SU-DHL-6 (cell line): ENCODE measurements around the gene RABL6.
"Not testable (repeated sequence)": the region's sequence is repeated elsewhere in the genome, so short reads cannot be mapped to it uniquely, and the experiment has no call there.

ENCODE experiments used
- H2AFZ ChIP-seq: fragments of 200-600 bp; sonication (generic); 2 replicates; pipeline ENCODE4 v1.6.1; 2014; ENCODE audit warnings: low read depth, mild to moderate bottlenecking, moderate library complexity, mixed read lengths, antibody characterized with exemption, low read length; ENCODE audit not compliant: severe bottlenecking
- H3F3A ChIP-seq: fragments of 200-600 bp; shearing (Covaris generic); 2 replicates; pipeline ENCODE4 v1.6.0; 2016; ENCODE audit warnings: antibody characterized with exemption, mild to moderate bottlenecking; ENCODE audit not compliant: insufficient read depth
- H3K27ac ChIP-seq: fragments of 200-600 bp; sonication (generic); 2 replicates; pipeline ENCODE4 v1.5.1; 2016; ENCODE audit warnings: low read depth, mild to moderate bottlenecking, low read length, moderate library complexity, mixed read lengths
- H3K27me3 ChIP-seq: fragments of 200-600 bp; sonication (generic), shearing (Covaris generic); 2 replicates; pipeline ENCODE4 v1.6.0; 2014; ENCODE audit warnings: mild to moderate bottlenecking, low read length
- H3K36me3 ChIP-seq: fragments of 200-600 bp; sonication (generic); 2 replicates; pipeline ENCODE4 v1.6.1; 2014; ENCODE audit warnings: mild to moderate bottlenecking, low read length, mixed read lengths
- H3K4me2 ChIP-seq: fragments of 300-600, 200-600 bp; shearing (Covaris generic), sonication (generic); 2 replicates; pipeline ENCODE4 v1.6.0; 2014; ENCODE audit warnings: low read length, low read depth, mild to moderate bottlenecking; ENCODE audit not compliant: poor library complexity, severe bottlenecking
- H3K4me3 ChIP-seq: fragments of 200-600 bp; sonication (generic); 2 replicates; pipeline ENCODE4 v1.5.1; 2014; ENCODE audit warnings: antibody characterized with exemption, low read length, mild to moderate bottlenecking, mixed read lengths; ENCODE audit not compliant: insufficient read depth, poor library complexity, severe bottlenecking
- H3K79me2 ChIP-seq: fragments of 200-600 bp; sonication (generic); 2 replicates; pipeline ENCODE4 v1.6.1; 2014; ENCODE audit warnings: mild to moderate bottlenecking, low read length, moderate library complexity; ENCODE audit not compliant: insufficient read depth
- H3K9ac ChIP-seq: fragments of 200-600 bp; sonication (generic); 2 replicates; pipeline ENCODE4 v1.7.0; 2014; ENCODE audit warnings: mild to moderate bottlenecking, low read length
- H3K9me2 ChIP-seq: fragments of 200-600 bp; sonication (generic); replicated peaks from 2 replicates; pipeline ENCODE4 v1.6.1; 2014; ENCODE audit warnings: low read length; ENCODE audit not compliant: insufficient read depth
- H3K9me3 ChIP-seq: fragments of 200-600 bp; sonication (generic); 2 replicates; pipeline ENCODE4 v1.6.1; 2014; ENCODE audit warnings: low read length, mixed read lengths; ENCODE audit not compliant: insufficient read depth
- H4K20me1 ChIP-seq: fragments of 200-600 bp; sonication (generic); 2 replicates; pipeline ENCODE4 v1.6.1; 2014; ENCODE audit warnings: low read depth, mild to moderate bottlenecking, antibody characterized with exemption, low read length, moderate library complexity, mixed read lengths
- EZH2phosphoT487 ChIP-seq: fragments of 200-600 bp; sonication (generic), shearing (Covaris generic); conservative IDR thresholded peaks from 2 replicates; pipeline ENCODE4 v1.6.1; 2018; ENCODE audit warnings: mild to moderate bottlenecking, antibody characterized with exemption, low read length, moderate library complexity, mixed read lengths
- TF ChIP-seq, protein P1 (sequence below): fragments of 200-600 bp; sonication (generic); IDR thresholded peaks from one replicate; pipeline ENCODE4 v1.5.1; 2017; ENCODE audit warnings: antibody characterized with exemption, mild to moderate bottlenecking, low read length, moderate library complexity; ENCODE audit not compliant: insufficient read depth, poor library complexity, severe bottlenecking

RABL6 gene

DNA sequence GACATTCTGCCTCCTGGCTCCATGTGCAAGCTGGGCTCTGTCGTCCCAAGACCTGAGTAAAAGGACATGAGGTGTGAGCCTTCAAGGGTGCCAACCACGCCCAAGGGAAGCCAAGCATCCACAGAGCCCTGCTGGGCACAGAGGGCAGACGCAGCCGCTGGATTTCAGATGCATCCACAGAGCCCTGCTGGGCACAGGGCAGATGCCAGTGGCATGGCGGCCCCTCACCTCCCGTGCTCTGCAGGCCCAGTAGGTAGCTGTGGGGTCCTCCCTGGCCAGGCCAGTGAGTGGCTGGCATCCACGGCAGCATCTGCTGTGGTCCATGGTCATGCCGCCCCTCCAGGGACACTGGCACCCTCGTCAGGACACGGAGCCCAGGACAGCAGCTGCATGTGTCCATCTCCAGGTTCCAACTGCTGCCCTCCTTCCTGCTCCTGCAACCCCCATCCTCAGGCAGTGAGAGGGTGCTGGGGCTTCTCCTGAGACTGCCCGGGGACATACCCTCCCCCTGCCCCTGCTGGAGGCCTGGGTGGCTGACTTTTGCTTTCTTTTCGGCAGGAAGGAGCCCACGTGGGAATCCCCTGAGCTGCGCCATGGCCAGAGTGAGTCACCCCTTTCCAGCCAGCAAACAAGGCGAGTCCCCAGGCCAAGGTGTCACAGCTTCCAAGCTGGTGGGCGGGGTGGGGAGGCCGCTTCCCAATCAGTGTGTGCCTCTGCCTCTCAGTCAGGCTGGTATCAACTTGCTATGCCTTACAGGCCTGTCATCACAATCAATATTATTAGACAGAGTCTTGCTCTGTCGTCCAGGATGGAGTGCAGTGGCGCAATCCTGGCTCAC is 74.6 kb downstream of the RABL6 start:
- Histone ChIP-seq H3K36me3 (no peaks in the 10 kb centered on the region), H3K9me2 (no peaks in the 10 kb centered on the region), H3K79me2 (peaks cover 7% of the 10 kb centered on the region), H3K9ac (no peak overlapping the region), H3K4me2 (no peak overlapping the region), H3K9me3 (no peaks in the 10 kb centered on the region), H3K27ac (no peak overlapping the region), H3K4me3 (no peak overlapping the region), H3F3A (no peaks in the 10 kb centered on the region), H3K27me3 (no peaks in the 10 kb centered on the region), H4K20me1 (no peaks in the 10 kb centered on the region), H2AFZ (no peak overlapping the region)
- TF ChIP-seq, protein P1, sequence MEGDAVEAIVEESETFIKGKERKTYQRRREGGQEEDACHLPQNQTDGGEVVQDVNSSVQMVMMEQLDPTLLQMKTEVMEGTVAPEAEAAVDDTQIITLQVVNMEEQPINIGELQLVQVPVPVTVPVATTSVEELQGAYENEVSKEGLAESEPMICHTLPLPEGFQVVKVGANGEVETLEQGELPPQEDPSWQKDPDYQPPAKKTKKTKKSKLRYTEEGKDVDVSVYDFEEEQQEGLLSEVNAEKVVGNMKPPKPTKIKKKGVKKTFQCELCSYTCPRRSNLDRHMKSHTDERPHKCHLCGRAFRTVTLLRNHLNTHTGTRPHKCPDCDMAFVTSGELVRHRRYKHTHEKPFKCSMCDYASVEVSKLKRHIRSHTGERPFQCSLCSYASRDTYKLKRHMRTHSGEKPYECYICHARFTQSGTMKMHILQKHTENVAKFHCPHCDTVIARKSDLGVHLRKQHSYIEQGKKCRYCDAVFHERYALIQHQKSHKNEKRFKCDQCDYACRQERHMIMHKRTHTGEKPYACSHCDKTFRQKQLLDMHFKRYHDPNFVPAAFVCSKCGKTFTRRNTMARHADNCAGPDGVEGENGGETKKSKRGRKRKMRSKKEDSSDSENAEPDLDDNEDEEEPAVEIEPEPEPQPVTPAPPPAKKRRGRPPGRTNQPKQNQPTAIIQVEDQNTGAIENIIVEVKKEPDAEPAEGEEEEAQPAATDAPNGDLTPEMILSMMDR = no peak
- TF ChIP-seq EZH2phosphoT487 = no peak

DNA sequence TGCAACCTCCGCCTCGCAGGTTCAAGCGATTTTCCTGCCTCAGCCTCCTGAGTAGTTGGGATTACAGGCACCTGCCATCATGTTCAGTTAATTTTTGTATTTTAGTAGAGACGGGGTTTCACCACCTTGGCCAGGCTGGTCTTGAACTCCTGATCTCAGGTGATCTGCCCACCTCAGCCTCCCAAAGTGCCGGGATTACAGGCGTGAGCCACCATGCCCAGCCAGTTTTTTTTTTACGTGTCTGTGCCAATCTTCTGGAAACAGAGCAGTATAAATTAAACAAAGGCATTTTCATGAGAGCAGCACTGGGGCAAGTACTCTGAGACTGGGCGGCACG is 75.2 kb downstream of the RABL6 start:
- not testable (repeated sequence) for H3F3A ChIP-seq, H3K4me2 ChIP-seq, H3K27me3 ChIP-seq, H3K9me3 ChIP-seq, H3K27ac ChIP-seq, H2AFZ ChIP-seq, H3K9me2 ChIP-seq, H3K4me3 ChIP-seq, H3K9ac ChIP-seq, H3K36me3 ChIP-seq, H4K20me1 ChIP-seq
- H3K79me2 ChIP-seq = peaks cover 13% of the 10 kb centered on the region

DNA sequence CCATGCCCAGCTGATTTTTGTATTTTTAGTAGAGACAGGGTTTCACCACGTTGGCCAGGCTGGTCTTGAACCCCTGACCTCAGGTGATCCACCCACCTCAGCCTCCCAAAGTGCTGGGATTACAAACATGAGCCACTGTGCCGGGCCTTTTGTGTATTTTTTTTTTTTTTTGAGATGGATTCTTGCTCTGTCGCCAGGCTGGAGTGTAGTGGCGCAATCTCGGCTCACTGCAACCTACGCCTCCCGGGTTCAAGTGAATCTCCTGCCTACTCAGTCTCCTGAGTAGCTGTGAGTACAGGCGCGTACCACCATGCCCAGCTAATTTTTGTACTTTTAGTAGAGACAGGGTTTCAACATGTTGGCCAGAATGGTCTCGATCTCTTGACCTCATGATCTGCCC is 75.9 kb downstream of the RABL6 start:
- peaks cover 20% of the 10 kb centered on the region for H3K79me2 ChIP-seq
- H2AFZ ChIP-seq, H3K27me3 ChIP-seq, H3K27ac ChIP-seq, H3K4me2 ChIP-seq, H3K4me3 ChIP-seq, H4K20me1 ChIP-seq, H3K36me3 ChIP-seq, H3K9ac ChIP-seq, H3F3A ChIP-seq, H3K9me3 ChIP-seq, H3K9me2 ChIP-seq: not testable (repeated sequence)

DNA sequence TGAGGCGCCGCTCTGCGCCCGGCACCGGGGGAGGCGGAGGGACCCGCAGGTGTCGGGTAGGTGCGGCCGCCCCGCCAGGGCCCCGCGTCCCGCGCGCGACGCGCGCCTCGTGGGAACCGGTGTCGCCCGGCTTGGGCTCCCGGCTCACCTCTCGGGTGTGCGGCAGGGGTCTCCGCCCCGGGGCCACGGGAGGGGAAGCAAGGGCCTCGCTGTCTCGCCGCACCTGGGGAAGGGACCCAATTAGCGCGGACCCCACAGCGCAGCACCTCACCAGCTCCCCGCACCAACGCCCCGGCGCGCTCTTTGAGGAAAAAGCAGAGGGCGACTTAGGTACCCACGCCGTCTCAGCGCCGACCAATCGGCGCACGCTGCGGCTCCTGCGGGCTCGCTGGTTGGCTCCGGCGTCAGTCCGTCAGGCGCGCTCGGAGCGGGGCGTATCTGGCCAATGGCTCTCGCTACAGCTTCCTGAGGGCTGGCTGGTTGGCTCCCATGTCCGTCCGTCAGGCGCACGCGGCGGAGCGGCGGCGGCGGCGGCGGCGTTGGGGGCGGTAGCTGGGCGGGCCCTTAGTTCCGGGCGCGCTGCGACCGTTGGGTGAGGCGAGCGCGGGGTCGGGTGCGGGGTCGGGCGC is 78.3 kb downstream of the RABL6 start, which contains the start of gene TRAF2:
Gene TRAF2, plus strand, starts transcription at position 567 of the 629 bp plus-strand sequence. CDS start 12,225 bp downstream, outside the sequence.
- no peaks in the 10 kb centered on the region for H3K36me3 ChIP-seq
- H3F3A ChIP-seq = no peaks in the 10 kb centered on the region
- no peaks in the 10 kb centered on the region for H3K27me3 ChIP-seq
- no peaks in the 10 kb centered on the region for H3K9me2 ChIP-seq
- peak within 1 kb of the TSS; percentile 90 for H3K9ac ChIP-seq
- no peaks in the 10 kb centered on the region; the same call in 1 of the 2 replicates for H4K20me1 ChIP-seq
- TF ChIP-seq EZH2phosphoT487 = no peak
- TF ChIP-seq, protein P1 = no peak
- H3K4me3 ChIP-seq = peak within 1 kb of the TSS; percentile 76
- peak within 1 kb of the TSS; percentile 71 for H2AFZ ChIP-seq
- no peaks in the 10 kb centered on the region for H3K9me3 ChIP-seq
- H3K27ac ChIP-seq = peak within 1 kb of the TSS; percentile 61
- H3K79me2 ChIP-seq = peaks cover 44% of the 10 kb centered on the region
- peak within 1 kb of the TSS; percentile 74 for H3K4me2 ChIP-seq
